GM19351 (cell line): Measurements from ENCODE around the gene FLT3LG.

ENCODE experiments used
- ATAC-seq: cut with Tn5 transposase; IDR thresholded peaks from one replicate; pipeline ENCODE4 v1.9.1; 2021; ENCODE audit warnings: mild to moderate bottlenecking, moderate library complexity; ENCODE audit not compliant: unreplicated experiment

FLT3LG gene

DNA sequence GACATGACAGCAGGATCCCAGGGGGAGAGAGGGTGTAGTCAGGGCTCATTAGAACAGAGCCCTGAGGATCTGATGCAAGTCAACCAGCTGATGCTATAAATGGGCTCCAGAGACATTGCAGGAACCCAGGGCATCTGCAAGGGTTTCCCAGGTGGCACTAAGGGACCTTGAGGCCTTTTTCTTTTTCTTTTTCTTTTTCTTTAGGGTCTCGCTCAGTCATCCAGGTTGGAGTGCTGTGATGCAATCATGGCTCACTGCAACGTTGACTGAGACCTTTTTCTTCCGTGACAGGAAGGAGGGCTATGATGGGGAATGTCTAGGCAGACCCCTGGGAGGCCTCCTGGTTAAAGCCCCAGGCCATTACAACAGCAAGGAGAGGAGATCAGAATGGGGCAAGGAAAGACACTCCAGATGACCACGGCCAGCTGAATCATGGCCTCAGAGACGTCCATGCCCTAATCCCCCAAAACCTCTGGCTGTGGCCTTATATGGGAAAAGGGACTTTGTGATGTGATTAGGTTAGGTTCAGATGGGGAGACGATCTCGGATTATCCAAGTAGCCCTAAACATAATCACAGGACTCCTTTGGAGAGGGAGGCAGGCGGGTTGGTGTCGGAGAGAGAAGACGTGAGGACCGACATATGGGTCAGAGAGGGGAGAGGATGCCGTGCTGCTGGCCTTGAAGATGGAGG, 33.9 kb downstream of the FLT3LG start:
- ATAC-seq, result no peak

DNA sequence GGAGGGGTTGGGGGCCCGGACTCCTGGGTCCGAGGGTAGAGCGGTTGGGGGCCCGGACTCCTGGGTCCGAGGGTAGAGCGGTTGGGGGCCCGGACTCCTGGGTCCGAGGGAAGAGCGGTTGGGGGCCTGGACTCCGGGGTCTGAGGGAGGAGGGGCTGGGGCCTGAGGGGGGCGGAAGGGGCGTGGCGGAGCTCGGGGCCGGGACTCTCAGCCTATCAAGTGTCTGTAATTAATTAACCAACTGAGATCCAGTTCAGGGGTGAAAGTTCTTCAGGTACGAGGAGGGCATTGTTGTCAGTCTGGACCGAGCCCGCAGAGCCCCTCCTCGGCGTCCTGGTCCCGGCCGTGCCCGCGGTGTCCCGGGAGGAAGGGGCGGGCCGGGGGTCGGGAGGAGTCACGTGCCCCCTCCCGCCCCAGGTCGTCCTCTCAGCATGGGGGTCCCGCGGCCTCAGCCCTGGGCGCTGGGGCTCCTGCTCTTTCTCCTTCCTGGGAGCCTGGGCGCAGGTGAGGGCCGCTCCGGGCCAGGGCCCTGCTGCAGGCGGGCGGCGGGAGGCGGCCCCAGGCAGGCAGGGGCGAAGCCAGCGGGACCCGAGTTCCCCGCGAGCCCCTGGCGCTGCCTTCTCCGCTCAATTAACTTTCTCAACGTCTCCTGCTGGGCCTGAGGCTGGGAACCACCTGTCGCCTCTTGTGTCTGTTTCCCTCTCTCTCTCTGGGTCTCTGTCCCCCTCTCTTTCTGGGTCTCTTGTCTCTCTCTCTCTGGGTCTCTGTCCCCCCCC, 39.1 kb downstream of the FLT3LG start:
- no peak for ATAC-seq

DNA sequence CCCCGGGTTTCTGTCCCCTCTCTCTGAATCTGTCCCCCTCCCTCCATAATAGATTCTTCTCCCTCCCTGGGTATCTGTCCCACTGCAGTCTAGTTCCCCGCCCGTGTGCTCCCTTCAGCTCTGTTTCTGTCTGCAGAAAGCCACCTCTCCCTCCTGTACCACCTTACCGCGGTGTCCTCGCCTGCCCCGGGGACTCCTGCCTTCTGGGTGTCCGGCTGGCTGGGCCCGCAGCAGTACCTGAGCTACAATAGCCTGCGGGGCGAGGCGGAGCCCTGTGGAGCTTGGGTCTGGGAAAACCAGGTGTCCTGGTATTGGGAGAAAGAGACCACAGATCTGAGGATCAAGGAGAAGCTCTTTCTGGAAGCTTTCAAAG, 39.7 kb downstream of the FLT3LG start:
- ATAC-seq, result no peak

DNA sequence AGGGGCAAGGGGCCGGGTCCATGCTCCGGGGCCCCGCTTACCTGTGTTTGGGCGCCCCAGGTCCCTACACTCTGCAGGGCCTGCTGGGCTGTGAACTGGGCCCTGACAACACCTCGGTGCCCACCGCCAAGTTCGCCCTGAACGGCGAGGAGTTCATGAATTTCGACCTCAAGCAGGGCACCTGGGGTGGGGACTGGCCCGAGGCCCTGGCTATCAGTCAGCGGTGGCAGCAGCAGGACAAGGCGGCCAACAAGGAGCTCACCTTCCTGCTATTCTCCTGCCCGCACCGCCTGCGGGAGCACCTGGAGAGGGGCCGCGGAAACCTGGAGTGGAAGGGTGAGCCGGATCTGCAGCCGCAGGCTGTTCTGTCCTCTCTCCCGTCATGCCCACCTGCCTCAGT, 40.1 kb downstream of the FLT3LG start:
- ATAC-seq, result no peak

DNA sequence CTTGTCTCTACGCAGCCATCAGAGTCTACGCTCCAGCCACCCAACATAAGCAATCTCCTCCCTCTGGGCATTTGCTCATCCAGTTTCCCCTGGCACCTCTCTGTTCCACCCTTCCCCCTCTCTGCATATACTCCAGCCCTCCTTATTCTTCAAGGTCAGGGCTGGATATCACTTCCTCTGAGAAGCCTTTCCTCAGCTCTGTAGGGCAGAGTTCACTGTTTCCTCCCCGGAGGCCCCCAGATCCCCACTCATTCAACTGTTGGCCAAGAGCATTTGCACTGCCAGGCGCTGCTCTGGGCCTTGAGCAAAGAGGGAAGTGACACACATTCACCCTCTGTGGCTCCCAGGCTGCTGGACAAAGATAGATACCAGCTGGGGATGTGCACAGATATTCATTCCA, 41.8 kb downstream of the FLT3LG start:
- no peak for ATAC-seq

DNA sequence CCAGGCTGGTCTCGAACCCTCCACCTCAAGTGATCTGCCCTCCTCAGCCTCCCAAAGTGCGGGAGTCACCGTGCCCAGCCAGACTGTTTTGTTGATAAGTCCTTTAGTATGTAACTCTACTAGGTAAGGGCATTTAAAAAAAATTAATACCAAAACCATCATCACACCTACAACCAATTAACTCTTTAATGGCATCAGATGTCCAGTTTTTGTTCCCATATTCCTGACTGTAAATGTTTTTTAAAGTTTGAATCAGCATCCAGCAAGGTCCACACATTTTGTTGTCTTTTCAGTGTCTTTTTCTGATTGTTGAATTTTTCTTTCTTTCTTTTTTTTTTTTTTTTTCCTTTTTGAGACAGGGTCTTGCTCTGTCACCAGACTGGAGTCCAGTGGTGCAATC, 44.0 kb downstream of the FLT3LG start:
- ATAC-seq, result no peak

DNA sequence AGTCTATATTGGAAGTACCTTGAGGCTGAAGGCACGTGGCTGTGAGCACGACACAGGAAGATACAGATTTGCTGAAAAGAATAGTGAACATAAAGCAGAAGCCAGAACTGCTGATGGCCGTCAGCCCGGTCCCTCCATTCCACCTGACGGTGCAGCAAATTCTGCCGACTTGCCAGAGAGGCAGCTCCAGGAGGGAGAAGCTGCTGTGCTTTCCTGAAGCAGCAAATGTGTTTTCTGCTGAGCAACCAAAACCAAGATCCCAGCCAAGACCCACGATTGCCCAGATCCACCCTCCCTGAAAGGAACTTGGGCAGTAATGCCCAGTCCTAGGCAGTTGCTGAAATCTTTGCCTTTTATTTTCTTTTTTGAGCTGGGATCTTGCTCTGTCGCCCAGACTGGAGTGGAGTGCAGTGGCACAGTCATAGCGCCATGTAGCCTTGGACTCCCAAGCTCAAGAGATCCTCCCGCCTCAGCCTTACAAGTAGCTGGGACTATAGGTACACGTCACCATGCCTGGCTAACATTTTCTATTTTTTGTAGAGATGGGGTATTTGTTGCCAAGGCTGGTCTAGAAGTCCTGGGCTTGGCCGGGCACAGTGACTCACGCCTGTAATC, 46.8 kb downstream of the FLT3LG start:
- ATAC-seq, result no peak

DNA sequence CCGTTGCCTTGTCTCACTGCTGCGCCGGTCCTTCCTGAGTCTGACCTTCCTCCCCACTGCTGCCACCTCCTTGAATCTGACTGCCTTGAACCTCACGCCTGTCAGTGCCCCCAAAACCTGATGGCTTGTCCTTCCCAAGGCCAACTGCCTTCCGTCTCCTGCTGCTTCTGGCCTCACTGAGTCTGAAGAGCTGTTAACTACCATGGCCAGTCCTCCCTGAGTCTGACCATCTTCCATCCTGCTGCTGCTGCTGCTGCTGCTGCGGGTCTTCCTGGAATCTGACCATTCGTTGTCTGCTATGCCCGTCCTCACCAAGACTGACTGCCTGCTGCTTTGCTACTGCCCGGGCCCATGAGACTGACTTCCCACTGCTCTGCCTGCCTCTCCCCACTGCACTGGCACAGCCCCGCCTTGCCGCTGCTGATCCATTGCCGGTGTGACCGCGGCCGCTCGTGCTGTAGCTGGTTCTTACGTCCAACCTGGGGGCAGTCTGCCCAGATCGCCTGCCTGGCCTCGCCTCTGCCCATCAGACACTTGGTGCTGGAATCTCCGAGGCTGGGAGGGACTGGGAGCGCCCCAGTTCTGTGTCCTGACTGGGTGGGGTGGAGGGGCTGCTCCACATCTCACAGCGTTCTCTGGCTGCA, 50.9 kb downstream of the FLT3LG start:
- no peak for ATAC-seq

DNA sequence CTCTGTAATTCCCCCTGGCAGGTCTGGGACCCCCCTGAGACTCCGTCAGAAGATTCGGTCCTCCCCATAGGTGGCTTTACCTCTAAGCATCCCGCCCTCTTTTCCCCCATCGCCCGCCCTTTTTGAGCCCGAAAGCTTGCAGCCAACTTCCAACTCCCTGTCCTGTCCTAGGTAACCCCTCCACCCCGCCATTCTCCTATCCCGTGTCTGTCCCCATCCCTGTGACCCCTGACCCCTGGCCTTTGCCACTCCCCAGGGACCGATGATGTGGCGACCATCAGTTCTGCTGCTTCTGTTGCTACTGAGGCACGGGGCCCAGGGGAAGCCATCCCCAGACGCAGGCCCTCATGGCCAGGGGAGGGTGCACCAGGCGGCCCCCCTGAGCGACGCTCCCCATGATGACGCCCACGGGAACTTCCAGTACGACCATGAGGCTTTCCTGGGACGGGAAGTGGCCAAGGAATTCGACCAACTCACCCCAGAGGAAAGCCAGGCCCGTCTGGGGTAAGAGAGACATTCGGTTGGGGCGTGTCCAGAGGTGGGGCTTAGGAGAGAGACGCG, 54.3 kb downstream of the FLT3LG start:
- ATAC-seq, result no peak

DNA sequence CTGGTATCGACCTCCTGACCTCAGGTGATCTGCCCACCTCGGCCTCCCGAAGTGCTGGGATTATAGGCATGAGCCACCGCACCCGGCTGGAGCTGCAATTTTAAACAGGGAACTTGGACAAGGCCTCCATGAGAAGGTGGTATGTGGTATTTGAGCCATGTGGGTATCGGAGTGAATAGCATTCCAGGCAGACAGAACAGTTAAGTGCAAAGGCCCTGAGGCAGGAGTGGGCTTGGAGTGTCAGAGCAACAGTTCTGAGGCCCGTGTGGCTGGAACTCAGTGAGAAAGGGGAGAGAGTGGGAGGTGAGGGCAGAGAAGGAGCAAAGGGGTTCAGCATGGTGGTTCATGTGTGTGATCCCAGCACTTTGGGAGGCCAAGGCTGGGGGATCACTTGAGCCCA, 56.7 kb downstream of the FLT3LG start:
- no peak for ATAC-seq

DNA sequence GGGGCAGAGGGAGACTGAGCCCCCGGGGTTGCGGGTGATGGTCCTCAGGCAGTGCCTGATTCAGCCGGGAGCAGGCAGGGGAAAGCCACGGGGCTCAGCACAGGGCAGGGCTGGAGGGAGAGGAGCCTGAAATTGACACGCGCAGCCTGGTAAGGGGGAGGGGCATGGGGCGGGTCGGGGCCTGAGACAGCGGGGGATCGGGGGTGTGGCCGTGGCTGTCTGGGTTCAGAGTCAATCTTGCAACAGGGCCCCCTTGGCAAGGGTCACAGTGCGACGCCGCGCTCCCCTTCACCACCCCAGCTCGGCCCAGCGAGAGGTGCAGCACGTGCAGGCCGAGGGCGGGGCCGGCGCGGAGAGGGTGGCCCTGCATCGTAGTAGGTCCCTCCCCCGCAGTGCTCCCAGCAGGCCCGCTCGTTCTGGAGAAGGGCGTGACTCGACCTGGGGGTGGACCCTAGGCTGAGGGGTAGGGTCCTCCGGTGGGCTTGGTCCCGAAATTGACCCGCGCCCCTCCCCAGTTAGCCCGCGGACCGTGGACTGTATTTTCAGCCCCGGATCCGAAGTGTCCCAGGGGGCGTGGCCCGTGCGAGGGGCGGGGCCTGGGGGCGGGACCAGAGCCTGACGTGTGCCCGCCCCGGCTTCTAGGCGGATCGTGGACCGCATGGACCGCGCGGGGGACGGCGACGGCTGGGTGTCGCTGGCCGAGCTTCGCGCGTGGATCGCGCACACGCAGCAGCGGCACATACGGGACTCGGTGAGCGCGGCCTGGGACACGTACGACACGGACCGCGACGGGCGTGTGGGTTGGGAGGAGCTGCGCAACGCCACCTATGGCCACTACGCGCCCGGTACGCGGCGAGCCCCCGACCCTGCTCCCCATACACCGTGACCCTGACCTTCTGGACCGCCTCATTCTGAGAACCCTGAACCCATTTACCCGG, 59.8 kb downstream of the FLT3LG start:
- ATAC-seq, result peak; percentile 71

DNA sequence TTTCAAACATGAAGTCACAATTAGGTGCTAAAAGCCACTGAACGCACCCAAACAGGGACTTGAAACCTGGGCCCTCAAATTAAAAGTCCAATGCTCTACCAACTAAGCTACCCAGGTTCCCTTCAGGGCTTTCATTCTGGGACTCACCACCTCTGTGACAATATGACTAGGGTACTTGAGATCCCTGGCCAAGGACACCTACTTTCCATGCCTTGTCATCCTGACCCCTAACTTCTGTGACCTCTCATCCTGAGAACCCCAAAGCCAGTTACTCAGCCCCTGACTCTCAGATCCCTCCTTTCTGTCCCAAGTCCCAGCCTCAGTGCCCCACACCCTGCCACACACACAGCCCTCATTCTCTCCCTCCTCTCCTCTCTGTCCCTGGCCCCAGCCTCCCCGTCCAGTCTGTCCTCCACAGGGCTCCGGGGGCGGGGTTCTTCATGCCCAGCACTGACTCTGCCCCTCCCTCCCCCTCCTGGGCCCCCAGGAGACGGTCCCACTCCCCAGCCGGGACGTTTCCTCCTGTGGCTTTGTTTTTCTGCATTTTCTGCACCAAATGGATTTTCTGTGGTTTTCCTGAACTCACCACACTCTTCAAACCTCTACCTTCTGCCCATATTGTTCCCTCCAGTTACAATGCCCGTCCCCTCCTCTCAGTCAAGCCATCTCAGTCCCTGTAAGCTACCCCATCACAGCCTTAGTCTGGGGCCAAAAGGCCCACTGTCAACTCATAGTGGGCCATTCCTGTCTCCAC, 60.8 kb downstream of the FLT3LG start:
- ATAC-seq, result no peak
